NCI-H1092 (cell line): Measurements from ENCODE around the gene EFNB3.

Experiments
- DNase-seq: peaks from one replicate; lab custom pipeline; 2025; lab: John Stamatoyannopoulos, UW

Gene EFNB3, protein sequence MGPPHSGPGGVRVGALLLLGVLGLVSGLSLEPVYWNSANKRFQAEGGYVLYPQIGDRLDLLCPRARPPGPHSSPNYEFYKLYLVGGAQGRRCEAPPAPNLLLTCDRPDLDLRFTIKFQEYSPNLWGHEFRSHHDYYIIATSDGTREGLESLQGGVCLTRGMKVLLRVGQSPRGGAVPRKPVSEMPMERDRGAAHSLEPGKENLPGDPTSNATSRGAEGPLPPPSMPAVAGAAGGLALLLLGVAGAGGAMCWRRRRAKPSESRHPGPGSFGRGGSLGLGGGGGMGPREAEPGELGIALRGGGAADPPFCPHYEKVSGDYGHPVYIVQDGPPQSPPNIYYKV

DNA sequence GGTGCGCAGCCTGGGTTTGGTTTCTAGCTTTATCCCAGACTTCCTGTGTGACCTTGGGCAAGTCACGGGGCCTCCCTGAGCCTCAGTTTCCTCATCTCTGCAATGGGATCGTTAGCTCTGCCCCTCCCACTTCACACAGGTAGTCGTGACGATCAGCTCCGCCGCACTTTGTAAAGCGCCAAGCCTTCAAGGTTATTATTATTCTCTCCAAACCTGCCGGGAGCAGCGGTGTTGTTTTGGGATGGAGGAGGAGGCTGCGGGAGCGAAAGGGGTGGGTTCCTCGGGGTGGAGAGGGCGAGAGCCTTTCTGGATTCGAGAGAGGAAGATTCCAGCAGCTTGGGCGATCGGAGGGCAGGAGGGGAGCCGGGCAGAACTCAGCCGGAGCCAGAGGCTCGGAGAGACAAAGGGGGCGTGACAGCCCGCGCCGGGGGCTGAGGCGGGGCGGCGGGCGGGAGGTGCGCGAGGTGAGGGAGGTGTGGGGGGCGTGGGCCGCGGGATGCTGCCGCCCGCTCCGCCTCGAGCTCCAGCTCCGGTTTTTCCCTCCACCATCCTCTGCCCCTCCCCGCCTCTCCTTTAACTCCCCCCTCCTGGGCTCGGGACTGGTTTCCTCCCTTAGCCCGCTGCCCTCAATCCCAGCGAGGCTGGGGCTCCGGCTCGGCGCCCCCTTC, at the start of gene EFNB3:
TSS of gene EFNB3 (plus strand) at position 602 of the 668 bp plus-strand sequence. CDS start 397 bp downstream, outside the sequence.
- peak; percentile 40 for DNase-seq

DNA sequence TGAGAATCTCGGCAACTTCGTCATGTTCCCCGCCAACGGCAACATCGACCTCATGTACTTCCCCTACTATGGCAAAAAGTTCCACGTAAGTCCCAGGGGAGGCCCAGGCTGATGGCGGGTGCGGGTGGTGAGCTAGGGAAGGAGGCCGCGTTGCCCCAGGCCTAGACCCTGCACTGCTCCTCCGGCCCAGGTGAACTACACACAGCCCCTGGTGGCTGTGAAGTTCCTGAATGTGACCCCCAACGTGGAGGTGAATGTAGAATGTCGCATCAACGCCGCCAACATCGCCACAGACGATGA, 49.5 kb upstream of the EFNB3 start:
- no peak for DNase-seq

DNA sequence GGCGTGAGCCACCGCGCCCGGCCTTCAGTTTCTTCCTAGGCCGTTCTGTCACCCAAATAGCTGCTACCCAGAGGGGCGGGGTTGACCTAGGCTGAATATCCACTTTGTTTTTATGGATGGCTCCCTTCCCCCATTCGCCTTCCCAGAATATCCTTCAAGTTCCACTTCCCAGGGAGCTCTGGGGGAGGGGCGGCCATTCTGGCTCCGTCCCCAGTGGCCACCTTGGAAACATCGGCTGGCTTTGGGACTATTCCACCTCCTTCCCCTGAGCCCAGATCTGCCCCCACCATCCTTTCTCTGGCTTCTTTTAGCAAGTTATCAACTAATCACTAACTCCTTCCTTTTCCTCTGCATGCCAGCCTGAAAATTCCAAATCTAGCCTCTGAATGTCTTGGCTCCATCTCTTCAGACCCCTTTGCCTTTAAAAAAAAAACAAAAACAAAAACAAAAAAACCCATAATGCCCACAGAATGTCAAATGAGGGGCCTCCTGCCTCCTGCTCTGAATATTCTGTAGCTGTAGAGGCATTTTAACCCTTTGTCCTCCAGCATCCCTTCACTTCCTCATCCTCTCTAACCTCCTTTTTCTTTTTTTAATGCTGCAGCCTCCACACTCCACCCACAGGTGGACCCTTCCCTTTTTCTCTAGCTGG, 47.9 kb upstream of the EFNB3 start:
- no peak for DNase-seq

DNA sequence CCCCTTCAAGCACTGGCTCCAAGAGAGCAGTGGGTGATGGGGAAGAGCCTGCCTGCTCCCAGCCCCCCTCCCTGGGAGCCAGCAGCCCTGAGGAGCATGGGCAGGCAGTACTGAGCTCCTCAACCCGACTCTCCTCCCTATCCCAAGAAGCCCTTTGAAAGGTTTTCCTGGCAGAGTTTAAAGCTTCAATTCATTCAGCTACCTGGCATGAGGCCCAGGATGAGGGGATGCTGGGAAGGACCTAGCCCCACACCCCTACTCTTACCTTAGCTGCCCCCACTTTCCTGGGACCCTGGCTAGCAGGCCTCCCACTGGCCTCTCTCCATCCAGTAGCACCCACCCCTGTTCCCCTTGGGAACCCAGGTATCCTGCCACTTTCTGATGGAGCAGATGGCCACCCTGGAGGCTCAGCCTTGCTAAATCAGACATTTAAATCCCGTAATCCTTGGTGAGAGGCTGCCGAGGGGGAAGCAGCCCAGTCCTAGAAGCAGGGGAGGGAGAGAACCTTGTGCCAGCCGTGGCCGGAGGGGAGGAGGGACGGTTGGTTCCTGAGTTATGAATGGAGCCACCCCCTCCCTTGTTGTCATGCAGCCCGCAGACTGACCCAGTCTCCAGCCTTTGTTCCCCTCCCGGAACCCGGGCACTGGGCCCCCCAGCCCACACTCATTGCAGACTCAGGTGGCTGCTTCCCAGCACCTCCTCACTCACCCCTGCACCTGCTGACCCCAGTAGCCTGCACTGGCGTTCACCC, 37.2 kb upstream of the EFNB3 start:
- DNase-seq, result no peak

DNA sequence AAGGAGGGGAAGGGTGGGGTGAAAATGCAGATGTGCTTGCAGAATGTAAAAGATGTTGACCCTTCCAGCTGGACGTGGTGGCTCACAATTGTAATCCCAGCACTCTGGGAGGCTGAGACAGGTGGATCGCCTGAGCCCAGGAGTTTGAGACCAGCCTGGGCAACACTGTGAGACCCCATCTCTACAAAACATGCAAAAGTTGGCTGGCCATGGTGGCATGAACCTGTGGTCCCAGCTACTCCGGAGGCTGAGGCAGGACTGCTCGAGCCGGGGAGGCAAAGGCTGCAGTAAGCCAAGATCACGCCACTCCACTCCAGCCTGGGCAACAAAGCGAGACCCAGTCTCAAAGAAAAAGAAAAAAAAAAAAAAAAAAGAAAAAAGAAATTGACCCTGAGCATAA, 36.5 kb upstream of the EFNB3 start:
- DNase-seq, result no peak

DNA sequence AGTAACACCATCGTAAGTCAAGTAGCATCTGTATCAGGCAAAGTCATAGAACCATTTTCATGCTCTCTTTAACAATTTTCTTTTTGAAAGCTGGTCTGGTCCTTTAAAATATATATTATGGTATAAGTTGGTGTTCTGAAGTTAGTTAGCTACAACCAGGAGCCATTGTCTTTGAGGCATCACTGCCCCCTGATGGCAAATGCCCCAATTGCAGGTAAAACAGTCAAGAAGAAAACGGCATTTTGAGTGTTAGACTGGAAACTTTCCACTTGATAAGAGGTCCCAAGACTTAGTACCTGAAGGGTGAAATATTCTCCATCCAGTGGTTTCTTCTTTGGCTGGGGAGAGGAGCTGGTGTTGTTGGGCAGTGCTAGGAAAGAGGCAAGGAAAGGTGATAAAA, 31.8 kb upstream of the EFNB3 start:
- DNase-seq, result no peak

DNA sequence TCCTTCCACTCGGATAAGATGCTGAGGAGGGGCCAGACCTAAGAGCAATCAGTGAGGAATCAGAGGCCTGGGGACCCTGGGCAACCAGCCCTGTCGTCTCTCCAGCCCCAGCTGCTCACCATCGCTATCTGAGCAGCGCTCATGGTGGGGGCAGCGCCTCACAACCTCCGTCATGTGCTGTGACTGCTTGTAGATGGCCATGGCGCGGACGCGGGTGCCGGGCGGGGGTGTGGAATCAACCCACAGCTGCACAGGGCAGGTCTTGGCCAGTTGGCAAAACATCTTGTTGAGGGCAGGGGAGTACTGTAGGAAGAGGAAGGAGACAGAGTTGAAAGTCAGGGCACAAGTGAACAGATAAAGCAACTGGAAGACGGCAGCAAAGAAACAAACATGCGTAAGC, 30.1 kb upstream of the EFNB3 start:
- DNase-seq, result no peak

DNA sequence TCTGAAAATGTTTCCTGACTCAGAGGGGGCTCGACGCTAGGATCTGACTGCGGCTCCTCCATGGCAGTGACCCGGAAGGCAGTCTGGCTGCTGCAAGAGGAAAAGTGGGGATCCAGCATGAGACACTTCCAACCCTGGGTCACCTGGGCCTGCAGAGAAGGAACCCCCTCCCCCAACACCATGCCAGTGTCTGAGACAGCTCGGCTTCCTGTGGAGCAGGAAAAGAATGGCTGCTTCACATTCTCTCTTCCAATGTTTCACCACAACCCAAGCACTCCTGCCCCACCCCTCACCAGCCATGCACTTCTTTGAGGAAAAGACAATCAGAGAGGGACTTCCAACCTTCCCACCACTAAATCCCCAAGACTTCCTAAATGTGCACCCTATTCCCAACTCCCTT, 28.5 kb upstream of the EFNB3 start:
- DNase-seq, result no peak

DNA sequence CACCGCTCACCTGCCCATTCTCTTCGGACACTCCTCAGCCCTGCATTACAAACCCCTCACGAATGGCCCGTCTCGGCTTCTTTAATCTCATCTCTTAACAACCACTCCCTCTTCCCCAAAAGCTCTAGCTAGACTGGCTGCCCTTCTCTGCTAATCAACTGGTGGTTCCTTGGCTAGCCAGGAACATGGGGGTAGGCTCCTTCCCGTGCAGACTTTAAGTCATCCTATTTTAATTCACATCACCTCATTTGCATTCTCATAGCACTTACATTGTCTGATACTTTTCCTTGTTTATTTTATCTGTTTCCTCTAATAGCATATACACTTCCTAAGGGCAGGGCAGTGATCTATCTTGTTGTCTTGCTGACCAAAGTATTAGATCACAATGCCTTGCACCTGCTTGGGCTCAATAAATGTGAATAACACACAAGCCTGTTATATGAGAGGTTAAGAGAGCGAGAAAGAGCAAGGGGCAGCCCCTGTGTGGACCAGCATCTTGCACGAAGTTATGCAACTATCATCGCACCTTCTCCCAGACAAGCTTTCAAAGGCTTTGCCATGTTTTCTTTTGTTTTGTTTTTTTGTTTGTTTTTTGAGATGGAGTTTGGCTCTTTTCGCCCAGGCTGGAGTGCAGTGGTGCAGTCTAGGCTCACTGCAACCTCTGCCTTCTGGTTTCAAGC, 27.5 kb upstream of the EFNB3 start:
- no peak for DNase-seq

DNA sequence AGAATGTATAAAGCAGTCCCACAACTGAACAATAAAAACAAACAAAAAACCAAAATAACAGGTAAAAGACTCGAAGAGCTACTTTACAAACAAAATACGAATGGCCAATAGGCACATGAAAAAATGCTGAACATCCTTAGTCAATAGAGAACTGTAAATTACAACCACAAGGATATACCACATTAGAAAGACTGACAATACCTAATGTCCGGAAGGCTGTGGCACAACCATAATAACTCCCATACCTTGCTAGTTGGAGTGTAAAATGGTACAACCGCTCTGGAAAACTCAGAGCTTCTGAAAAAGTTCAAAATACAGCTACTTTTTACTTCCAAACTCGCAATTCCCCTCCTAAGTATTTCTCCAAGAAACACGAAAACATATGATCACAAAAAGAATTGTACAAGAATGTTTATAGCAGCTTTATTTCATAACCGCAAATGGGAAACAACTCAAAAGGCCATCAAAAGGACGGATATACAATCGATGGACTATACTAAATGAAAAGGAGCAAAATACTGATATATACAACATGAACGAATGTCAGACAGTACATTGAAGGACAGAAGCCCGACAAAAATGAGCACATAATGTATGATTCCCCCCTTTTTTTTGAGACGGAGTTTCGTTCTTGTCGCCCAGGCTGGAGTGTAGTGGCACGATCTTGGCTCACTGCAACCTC, 20.0 kb upstream of the EFNB3 start:
- DNase-seq, result no peak

DNA sequence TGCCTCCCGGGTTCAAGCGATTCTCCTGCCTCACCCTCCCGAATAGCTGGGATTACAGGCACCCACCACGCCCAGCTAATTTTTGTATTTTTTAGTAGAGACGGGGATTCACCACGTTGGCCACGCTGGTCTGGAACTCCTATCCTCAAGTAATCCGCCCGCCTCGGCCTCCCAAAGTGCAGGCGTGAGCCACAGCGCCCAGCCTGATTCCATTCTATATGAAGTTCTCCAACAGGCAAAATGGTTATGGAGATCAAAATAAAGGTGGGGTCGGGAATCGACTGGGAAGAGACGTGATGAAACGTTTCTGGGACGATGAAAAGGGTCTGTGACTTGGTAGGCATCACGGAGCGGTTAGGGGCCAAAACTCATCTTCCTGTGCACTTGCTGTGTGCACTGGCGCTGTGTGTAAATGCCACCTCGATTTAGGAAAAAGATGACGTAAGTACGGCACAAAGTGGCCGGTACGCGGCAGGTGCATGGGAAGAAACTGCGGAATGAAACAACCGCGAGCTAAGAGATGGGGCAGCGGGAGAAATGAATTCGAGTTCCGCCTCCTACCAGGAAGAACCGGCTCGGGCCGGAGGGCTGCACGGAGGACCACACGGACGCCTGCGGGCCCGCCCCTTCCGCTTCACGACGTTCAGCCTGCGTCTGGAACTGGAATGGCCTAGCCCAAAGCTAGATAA, 19.3 kb upstream of the EFNB3 start:
- peak; percentile 86 for DNase-seq

DNA sequence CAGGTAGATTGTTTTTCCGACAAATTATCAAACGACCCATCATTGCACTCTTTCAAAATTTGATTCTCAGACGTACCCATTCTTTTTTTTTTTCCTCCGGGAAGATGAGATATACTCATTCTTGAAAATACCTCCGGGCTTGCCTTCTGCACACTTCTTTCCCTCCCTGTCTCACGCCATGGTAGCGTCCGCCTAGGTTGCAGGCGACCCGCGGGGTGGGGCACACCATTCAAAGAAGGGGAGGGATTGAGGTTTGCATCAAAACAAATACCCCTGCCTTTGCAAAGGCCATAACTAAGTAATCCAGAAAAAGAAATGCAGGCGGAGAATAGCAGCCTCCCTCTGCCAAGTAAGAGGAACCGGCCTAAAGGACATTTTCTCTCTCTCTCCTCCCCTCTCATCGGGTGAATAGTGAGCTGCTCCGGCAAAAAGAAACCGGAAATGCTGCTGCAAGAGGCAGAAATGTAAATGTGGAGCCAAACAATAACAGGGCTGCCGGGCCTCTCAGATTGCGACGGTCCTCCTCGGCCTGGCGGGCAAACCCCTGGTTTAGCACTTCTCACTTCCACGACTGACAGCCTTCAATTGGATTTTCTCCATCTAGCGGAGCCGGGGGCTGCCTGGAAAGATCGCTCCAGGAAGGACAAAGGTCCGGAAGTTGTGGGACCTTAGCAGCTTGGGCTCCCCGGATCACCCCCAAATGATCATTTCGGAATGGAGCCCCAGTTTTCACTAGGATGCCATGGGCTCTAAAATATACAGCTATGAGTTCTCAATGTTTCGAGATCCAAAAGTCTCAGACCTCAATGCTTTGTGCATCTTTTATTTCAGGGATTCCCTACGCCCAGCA, 18.6 kb upstream of the EFNB3 start:
- DNase-seq, result peak; percentile 78

DNA sequence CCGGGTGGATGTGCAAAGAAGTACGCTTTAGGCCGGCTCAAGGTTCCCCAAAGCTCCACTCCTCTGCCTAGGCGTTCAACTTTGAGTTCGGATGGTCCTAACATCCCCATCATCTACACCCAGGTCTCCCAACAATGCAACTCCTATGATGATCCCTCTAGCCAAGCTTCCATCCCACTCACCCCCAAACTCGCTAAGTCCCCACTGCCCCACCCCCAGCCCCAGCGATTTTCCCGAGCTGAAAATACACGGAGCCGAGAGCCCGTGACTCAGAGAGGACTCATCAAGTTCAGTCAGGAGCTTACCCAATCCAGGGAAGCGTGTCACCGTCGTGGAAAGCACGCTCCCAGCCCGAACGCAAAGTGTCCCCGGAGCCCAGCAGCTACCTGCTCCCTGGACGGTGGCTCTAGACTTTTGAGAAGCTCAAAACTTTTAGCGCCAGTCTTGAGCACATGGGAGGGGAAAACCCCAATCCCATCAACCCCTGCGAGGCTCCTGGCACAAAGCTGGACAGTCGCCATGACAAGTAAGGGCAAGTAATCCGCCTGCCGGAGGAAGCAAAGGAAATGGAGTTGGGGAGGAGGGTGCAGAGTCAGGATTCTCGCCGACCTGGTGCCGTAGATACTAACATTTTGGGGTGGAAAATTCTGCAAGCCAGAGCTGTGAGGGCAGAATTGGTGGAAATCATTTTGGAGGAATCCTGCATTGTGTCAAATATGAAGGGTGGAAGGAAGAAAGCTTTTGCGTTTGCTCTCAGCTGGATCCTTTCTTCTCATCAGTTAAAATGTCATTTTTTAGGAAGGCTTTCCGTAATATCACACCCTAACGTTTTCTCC, 17.7 kb upstream of the EFNB3 start, which contains the start of gene TP53:
TSS of gene TP53 (minus strand) at position 419 of the 836 bp plus-strand sequence. CDS start 10,896 bp downstream, outside the sequence.
- DNase-seq, result peak; percentile 86

DNA sequence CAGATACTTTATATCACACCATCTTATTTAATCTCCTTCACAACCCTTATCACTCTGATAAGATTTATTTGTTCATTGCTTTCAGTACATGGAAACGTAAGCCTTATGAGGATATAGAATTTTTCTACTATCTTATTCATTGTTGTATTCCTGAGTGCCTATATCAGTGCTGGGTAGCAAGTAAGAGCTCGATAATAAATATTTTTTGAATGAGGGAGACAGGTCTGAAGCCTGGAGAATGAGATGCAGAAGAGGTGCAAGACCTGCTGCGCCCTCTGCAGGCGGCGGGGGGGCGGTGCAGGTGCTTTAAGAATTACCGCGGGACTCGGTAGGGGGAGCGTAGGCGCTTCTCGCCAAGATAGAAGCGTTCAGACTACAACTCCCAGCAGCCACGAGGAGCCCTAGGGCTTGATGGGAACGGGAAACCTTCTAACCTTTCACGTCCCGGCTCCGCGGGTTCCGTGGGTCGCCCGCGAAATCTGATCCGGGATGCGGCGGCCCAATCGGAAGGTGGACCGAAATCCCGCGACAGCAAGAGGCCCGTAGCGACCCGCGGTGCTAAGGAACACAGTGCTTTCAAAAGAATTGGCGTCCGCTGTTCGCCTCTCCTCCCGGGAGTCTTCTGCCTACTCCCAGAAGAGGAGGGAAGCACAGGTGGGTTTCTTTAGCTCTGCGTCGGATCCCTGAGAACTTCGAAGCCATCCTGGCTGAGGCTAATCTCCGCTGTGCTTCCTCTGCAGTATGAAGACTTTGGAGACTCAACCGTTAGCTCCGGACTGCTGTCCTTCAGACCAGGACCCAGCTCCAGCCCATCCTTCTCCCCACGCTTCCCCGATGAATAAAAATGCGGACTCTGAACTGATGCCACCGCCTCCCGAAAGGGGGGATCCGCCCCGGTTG, 16.8 kb upstream of the EFNB3 start, which contains the start of gene WRAP53:
TSS of gene WRAP53 (plus strand) at position 570 of the 900 bp plus-strand sequence. CDS start at position 742, 172 bp downstream.
- peak; percentile 92 for DNase-seq

DNA sequence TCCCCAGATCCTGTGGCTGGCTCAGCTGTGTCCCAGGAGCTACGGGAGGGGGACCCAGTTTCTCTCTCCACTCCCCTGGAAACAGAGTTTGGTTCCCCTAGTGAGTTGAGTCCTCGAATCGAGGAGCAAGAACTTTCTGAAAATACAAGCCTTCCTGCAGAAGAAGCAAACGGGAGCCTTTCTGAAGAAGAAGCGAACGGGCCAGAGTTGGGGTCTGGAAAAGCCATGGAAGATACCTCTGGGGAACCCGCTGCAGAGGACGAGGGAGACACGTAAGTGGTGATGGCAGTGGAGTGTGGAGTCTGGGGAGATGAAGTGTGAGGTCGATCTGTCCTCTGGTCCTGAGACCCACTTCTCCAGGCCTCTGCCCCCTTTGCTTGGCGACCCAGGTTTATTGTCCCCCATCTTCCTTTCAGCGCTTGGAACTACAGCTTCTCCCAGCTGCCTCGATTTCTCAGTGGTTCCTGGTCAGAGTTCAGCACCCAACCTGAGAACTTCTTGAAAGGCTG, 16.1 kb upstream of the EFNB3 start:
- no peak for DNase-seq

DNA sequence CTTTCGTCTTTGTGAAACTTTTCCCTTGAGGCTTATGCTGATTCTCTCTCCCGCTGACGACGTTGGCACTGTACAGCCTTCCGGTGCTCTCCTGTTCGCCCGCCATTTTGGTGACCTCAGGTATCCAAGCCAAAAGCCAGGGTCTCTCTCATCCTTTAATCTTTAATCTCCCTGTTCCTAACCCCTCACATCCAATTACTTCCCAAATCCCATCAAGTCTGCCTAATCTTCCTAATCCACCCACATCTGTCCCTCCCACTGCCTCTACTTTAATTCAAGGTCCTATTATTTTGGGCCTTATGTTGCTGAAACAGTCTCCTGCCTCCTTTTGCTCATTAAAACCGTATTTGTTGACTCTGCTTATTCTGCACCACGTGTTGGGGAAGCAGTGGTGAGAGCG, 9.4 kb upstream of the EFNB3 start:
- DNase-seq, result no peak

DNA sequence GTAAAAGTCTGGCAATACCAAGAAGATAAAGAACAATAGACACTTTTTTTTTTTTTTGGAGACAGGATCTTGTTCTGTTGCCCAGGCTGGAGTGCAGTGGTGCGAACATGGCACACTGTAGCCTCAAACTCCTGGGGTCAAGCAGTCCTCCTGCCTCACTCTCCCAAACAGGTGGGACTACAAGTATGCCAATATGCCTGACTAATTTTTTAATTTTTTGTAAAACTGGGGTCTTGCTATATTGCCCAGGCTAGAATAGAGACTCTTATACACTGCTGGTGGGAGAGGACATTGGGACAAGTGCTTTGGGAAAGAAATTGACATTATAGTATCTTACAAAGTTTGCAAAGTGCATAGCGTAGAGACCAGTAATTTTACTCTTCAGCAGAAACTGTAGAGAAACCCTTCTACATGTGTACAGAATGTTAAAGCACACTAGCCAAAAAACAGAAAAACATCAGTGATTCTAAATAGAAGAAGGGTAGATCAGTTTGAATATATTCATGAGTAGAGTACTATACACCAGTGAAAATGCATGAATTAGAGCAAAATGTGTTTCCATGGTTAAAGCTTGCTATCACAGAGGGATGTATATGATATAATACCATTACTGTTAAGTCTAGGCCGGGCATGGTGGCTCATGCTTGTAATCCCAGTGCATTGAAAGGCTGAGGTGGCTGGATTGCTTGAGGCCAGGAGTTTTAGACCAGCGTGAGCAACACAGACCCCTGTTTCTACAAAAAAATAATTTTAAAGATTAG, 7.0 kb upstream of the EFNB3 start:
- DNase-seq, result no peak
